Liver (tissue), 3 donors: ENCODE data around the gene TAF11L5.
"Not testable (repeated sequence)": the region's sequence is repeated elsewhere in the genome, so short reads cannot be mapped to it uniquely, and the experiment has no call there.

Experiments
- EGR1 ChIP-seq, 2 donors: IDR thresholded peaks; 2 replicates each; pipeline ENCODE4 v1.6.1; 2016 to 2018; ENCODE audit warnings: antibody characterized with exemption in 2 of 2, low read depth in 2 of 2
- GABPA ChIP-seq, 2 donors: IDR thresholded peaks in 1 of 2; conservative IDR thresholded peaks in 1 of 2; 2 replicates each; pipeline ENCODE4 v1.6.1; 2016; ENCODE audit warnings: antibody characterized with exemption in 2 of 2, mild to moderate bottlenecking in 1 of 2, moderate library complexity in 1 of 2
- RAD21 ChIP-seq, 2 donors: IDR thresholded peaks; 2 replicates each; pipeline ENCODE4 v1.6.1; 2016; ENCODE audit warnings: antibody characterized with exemption in 2 of 2, mild to moderate bottlenecking in 2 of 2
- YY1 ChIP-seq: IDR thresholded peaks from 2 replicates; pipeline ENCODE4 v1.6.1; 2016; ENCODE audit warnings: antibody characterized with exemption, mild to moderate bottlenecking
- TF ChIP-seq, protein P1 (sequence below): fragments of 150-350 bp; IDR thresholded peaks from 2 replicates; pipeline ENCODE4 v1.5.1; 2017; ENCODE audit warnings: improper control_type of control experiment, low read depth, low read length; ENCODE audit not compliant: missing input control
- donor health status: healthy.
- donor health status: healthy.

DNA sequence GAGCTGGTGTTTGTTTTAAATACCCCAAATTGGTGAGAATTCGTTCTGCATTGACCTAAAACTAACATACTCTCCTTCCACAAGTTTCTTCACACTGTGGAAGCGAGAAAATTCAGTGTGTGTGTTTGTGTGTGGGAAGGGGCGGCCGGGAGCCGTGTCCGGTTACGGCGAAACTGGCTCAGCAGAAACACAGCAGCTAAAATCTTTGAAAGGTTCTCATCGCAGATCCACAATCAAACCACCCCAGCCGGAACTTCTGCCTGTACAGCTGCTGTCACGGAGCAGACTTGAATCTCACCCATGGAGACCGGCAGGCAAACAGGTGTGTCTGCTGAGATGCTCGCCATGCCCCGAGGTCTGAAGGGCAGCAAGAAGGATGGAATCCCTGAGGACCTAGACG lies 7.0 kb upstream of the TAF11L5 start, which contains the start of gene TAF11L3:
- TF ChIP-seq, protein P1, sequence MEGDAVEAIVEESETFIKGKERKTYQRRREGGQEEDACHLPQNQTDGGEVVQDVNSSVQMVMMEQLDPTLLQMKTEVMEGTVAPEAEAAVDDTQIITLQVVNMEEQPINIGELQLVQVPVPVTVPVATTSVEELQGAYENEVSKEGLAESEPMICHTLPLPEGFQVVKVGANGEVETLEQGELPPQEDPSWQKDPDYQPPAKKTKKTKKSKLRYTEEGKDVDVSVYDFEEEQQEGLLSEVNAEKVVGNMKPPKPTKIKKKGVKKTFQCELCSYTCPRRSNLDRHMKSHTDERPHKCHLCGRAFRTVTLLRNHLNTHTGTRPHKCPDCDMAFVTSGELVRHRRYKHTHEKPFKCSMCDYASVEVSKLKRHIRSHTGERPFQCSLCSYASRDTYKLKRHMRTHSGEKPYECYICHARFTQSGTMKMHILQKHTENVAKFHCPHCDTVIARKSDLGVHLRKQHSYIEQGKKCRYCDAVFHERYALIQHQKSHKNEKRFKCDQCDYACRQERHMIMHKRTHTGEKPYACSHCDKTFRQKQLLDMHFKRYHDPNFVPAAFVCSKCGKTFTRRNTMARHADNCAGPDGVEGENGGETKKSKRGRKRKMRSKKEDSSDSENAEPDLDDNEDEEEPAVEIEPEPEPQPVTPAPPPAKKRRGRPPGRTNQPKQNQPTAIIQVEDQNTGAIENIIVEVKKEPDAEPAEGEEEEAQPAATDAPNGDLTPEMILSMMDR = not testable (repeated sequence)
- not testable (repeated sequence) for TF ChIP-seq EGR1 (IDR thresholded peaks at IDR 0.05; ENCODE audit: low read depth in 2 of 2); YY1; GABPA (IDR thresholded peaks at IDR 0.05 in 1 of 2, conservative IDR thresholded peaks at IDR 0.05 in 1 of 2); RAD21 (IDR thresholded peaks at IDR 0.05)
